ENCODE measurements around the gene ZP1.

ZP1 gene

DNA sequence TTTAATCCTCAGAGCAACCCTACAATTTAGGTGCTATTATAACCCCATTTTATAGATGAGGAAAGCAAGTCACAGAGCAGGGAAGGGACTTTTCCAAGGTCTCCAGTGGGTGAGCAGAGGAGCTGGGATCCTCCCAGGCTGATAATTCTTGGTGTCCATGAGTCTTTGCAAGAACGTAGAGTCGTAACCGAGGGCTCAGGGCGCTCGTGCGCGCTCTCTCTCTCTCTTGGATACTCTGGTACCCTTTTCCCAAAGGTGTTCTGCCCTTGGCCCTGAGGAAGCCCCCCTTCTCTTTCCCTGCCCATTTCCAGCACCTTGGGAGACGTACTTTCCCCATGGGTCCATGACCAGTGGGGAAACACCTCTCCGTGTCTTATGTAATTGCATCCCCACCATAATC, 5.2 kb upstream of the ZP1 start:
- DNase-seq = no peak

DNA sequence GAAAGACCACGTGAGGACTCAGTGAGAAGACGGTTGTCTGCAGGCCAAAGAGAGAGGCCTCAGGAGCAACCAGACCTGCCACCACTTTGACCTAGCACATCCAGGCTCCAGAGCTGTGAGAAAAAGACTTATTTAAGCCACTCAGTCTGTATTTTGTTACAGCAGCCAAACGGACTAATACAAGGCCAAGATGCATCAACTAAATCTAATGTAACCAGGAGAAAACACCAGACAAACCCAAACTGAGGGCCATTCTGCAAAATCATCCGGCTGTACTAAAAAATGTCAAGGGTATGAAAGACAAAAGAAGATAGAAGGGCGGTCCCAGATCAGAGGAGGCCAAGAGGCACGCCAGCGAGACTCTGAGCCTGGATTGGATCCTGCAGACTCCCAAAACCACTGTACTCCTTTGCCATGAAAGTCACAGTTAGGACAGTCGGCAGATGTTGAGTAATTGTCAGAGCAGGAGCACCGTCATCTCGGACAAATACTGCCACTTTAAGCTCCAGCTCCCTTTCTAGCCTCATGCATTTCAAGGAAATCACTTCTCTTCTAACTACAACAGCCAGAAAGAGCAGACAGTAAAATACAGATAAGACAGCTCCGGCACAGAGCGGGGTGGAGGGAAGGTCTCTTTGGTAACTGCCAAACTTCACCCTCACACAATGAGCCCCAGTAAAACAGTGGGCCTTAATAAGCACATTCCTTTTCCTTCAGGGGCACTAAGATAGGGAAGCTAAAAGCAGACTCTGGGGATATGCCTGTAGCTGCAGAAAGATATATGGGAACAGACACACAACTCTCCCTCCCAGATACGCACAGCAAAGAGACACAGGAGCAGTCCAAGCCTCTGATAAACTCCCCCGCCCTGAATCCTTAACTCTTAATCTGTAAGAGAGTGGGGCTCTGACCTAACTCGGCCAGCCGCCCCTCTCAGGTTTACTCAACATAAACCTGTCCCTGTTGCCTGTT, 3.5 kb upstream of the ZP1 start:
- DNase-seq = no peak

DNA sequence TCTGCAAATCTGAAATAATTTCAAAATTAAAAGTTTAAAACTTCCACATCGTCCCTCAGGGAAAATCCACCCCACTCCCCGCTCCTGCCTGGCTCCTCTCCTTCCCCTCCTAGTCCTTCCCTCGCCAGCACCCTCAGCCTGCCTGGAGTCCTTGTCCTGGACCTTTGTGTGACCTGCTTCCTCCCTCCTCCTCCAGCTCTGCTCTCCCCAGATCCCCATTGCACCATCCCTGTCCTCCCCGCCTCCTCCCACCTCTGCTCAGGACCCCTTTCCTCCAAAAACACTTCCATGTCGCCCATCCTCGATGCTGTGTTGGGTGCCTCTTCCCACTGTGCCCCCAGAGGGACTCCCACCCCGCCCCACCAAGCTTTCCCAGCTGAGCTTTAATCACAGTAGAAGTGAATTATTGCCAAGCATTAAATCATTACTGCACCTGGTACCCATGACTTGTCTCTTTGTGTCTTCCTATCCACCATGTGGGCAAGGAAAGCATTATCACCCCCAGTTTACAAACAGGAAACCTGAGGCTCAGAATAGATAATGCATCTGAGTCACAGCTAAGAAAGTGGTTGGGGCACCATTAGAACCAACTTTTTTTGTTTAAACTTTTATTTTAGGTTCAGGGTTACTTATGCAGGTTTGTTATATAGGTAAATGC, 2.4 kb upstream of the ZP1 start:
- DNase-seq = no peak

GRCh38 chr11:60867871-60868681, 734 bp downstream of the ZP1 start:
- no peak for DNase-seq

DNA sequence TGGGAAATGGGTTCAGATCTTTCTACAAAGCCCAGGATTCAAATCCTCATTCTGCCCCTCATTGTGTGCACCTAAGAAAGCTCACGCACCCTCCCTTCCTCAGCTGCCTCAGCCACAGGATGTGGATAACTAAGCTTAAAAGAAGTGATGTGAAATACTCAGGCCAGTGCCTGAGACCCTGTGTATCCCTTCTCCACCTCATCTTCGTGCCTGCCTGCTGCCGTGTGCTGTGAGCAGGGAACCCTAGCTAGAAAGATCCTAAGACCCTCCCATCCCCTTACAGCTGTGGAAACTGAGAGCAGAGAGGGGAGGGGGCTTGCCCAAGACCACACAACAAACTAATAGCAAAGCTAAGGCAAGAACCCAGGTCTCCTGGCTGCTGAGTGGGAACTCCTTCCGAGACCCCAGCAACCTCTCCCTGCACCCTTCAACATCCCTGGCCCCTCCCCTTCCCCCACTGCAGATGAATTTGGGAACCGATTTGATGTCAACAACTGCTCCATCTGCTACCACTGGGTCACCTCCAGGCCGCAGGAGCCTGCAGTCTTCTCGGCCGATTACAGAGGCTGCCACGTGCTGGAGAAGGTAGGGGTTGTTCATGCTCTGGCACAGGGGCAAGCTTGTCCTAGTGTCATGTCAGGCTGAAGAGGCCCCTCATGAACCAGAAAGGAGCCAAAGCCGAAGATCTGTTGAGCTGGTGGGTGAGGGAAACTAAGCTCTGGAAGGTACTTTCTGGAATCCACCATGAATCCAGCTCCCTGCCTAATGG, 1.5 kb downstream of the ZP1 start:
- DNase-seq = no peak

GRCh38 chr11:60869451-60869825, 2.1 kb downstream of the ZP1 start:
- DNase-seq = no peak

DNA sequence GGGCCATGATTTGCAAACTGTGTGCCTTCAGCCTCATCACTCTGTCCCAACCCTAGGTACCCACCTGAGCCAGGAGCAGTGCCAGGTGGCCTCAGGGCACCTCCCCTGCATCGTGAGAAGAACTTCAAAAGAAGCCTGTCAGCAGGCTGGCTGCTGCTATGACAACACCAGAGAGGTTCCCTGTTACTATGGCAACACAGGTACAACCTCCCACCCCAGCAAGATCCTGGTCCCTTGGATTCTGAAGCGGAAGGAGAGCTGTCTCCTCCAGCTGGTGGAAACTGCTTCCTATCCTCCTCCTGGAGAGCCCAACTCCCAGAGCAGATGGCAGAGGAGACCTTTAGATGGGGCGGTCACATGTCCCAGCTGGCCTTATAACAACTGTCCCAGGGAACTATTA, 2.9 kb downstream of the ZP1 start:
- DNase-seq = no peak

DNA sequence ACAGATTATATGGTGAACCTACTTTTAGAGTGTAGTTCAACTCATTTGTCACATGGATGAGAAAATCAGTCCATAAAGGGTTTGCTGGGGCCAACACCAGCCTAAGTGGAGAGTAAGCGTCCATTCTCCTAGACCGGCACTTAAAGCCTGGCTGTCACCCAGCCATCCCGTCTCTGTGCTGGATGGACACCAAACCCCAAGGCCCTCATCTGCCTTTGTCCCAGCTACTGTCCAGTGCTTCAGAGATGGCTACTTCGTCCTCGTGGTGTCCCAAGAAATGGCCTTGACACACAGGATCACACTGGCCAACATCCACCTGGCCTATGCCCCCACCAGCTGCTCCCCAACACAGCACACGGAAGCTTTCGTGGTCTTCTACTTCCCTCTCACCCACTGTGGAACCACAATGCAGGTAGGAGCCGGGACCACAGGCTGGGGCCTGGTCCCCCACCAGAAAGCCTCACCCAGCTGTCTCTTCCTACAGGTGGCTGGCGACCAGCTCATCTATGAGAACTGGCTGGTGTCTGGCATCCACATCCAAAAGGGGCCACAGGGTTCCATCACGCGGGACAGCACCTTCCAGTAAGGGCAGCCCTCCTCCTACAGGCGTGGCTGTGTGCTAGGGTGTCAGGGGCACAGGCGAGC, 3.5 kb downstream of the ZP1 start:
- DNase-seq = no peak

DNA sequence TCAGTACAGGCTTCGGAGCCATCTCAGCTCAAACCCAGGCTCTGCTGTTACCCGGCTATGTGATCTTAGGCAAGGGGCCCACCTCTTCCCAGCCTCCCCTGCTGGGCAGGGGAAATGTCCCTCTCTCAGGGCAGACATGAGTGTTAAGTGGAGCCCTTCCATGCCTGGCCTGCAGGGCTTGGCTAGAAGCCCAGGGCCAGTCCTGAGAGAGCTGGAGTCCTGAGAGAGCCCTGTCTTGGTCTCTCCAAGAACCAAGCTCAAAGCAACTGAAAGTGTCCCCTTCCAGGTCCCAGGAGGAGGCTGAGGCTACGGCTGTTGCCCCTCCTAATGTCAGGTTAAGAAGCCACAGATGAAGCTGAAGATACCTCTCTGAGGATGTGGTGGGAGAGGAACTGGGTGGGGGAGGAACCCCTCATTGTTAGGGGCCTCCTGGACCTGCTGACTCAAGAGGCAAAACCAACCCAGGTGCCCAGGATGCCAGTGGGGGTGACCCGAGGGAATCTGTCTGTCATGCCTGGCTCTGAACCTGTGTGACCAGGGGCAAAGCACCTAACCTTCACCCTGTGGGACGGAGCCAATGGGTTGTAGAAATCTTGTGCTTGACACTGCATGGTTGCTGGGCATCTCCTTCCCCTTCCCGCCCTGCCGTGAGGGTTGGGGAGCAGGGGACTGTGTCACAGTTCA, 4.2 kb downstream of the ZP1 start:
- no peak for DNase-seq

DNA sequence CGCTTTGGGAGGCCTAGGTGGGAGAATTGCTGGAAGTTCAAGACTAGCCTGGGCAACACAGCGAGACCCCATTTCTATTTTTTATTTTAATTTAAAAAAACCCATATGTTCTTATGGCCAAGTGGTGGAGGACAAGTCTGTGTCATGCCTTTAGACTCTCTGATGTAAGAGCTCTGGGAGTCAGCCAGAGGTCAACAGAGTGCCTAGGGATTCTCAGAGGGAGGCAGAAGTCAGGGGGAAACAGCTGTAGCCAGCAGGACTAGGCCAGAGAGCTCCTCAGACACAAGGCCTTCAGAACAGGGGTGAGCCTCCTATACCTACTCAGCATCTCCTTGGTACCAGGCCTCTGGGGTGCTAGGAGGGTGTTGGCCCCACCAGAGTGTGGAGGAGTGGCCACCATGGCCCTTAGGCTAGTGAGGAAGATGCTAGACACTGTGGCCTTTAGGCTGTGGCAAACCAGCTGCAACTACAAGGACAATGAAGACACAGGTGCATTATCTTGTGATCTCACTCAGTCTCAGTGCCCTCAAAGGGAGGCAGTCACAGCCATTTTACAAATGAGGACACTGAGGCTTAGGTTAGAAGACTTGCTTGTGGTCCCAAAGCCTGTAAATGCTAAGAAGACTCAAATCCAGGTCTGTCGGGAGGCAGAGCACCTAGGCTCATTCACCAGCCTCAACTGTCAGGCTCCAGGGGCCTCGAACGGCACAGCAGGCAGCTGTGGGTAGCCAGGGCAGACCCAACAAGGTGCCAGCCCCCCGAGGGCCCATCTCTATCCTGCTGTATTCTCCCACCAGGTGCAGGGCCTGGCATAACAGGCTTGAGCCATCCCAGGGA, 5.0 kb downstream of the ZP1 start:
- no peak for DNase-seq

- DNase-seq = no peak
These were observed 5.7 kb downstream of the ZP1 start for GRCh38 chr11:60872961-60873524.

GRCh38 chr11:60873533-60873932, 6.2 kb downstream of the ZP1 start:
- no peak for DNase-seq

DNA sequence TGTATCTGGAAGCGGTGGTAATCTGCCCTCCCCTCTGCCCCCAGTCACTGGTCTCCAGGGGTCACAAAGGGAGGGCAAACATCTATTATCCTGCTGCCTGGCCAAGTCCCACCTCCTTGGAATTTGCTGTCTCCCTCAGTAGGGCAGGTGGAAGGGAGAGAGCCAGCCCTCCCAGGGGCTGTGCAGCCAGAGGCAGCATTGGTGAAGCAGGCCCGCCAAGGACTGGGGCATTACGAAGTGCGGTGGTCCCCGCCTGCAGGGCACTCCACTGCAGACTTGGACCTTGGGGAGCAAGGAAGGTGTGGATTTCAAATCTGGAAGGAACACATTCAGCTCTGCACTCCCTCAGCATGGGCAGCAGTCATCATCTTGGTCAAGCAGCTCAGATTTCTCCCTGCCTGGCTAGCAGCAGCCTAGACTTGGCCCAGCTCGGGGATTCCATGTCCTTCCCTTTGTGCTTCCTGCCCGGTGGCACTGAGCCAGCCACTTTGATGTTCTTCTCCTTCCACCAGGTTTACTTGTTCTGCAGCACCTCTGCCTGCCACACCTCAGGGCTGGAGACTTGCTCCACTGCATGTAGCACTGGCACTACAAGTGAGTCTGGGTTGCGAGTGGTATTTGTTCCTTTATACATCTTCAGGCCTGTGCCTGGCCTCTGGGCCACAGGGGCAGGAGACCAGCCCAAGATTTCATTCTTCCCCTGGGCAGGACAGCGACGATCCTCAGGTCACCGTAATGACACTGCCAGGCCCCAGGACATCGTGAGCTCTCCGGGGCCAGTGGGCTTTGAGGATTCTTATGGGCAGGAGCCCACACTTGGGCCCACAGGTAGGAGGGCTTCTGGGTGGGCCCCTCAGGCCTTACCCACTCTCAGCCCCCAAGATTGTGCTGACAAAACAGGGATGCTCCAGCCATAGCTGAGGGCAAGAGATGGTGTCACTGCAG, 7.4 kb downstream of the ZP1 start:
- DNase-seq = no peak

- no peak for DNase-seq
These were observed 8.2 kb downstream of the ZP1 start for GRCh38 chr11:60875366-60876167.

DNA sequence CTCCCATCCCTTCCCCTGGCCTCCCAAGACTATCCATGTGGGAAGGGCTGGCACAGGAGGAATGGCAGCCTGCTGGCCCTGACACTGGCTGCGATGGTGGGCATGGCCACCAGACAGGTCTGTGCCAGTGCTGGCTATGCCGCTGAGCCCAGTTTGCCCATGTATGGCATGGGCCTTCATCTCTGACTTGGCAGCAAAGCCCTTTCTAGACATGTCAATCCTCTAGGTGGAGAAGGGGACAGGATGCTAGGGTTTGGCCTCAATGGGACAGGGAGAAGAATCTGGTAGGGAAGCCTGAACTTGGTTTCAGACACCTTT, 8.8 kb downstream of the ZP1 start:
- no peak for DNase-seq

DNA sequence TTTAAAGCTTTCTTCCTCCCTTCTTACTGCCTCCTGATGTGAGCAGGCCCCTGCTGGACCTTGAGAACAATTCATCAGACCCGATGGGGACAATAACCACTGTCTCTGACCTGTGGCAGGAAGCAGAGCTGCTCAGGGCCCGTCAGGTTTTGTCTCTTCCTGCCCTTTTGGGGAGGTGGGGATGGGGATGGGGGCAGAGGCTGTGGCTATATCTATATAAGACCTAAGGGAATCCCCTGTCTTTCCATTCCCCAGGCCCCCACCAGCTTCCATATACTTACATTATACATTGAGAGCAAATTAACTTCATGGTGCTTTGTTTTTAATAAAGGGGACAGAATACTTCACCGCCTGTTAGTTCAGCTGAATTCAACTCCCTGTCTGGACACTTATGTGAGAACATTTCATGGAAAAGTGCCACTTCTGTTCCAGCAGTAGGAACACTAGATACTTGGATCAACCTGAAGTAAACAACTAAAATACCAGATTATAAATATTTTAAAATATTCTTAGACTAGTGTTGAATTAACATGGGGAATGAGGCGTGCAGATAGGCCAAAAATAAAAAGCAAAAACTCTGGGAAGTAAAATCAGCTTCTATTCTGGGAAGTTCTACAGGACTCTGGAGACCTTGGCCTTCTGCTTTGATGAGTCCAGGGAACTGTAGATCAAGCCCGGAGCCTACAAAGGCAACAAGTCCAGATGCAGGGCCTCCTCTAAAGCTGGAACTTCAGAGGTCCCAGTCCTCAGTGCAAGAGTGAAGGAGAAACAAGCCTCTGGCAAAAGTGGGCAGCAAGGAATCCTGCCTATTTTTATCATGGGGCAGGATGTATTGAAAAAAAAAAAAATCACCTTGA, 11.1 kb downstream of the ZP1 start:
- DNase-seq = no peak

- DNase-seq = no peak
These were observed 11.8 kb downstream of the ZP1 start for GRCh38 chr11:60879104-60879503.

All from T-helper 9 cell (primary cell).